ENCODE results near the gene SH2D3C. TPM values are rescaled to one million over a fixed set of nuclear protein-coding genes. Genes with fewer than 3 reads are reported as not detected.

Gene SH2D3C
- total and polyA plus RNA-seq, 10 of the 15 experiments (the other 5 are each of a cell fraction or from before 2014, with no cell fraction given): 1.2 to 23.5 (median 16.2) TPM

- no peaks in the 10 kb centered on the region for H3K9me3 ChIP-seq (replicated peaks; ENCODE audit: control insufficient read depth, insufficient read depth, low read length)
- ChIA-PET RAD21 (ENCODE audit: unreplicated experiment) (no interaction called here), POLR2A (interaction anchor here (1.5 kb wide), 1 partner anchor 9 kb away, joined by 3 read pairs; no protein-coding TSS in a partner anchor), CTCF (interaction anchor here (1.2 to 1.3 kb wide), 2 partner anchors 9 to 108 kb away, joined by 4 read pairs; no protein-coding TSS in a partner anchor), SMC1A (ENCODE audit: uncharacterized antibody, unreplicated experiment) (interaction anchor here (0.9 to 2.1 kb wide), 3 partner anchors 16 to 107 kb away, joined by 3 to 5 read pairs (median 4); no protein-coding TSS in a partner anchor)
- H2AFZ ChIP-seq (ENCODE audit: control insufficient read depth, low read depth, low read length): no peak overlapping the region
- H3K79me2 ChIP-seq (ENCODE audit: control insufficient read depth, insufficient read depth, low read length): no peaks in the 10 kb centered on the region; the same call in 1 of the 2 replicates
- FAIRE-seq (no peak), ATAC-seq (no peak), DNase-seq (ENCODE audit: low read depth, low spot score) (no peak)
- WGBS (ENCODE audit: insufficient coverage, insufficient replicate concordance, low lambda C conversion rate, missing lambda C conversion rate): 86% methylated on average over 14 of the region's 16 CpGs
- H3K27ac ChIP-seq (ENCODE audit: control insufficient read depth, insufficient read depth): no peak overlapping the region
- no peak overlapping the region for H3K4me2 ChIP-seq (ENCODE audit: control insufficient read depth, insufficient read depth)
- 0 out of 2 replicates have a peak, but pooled peaks cover under 1% of the 10 kb centered on the region for H3K4me1 ChIP-seq (ENCODE audit: control insufficient read depth, insufficient read depth, low read length)
- no peak overlapping the region for H3K9ac ChIP-seq (ENCODE audit: control insufficient read depth, insufficient read depth, low read length)
- H3K4me3 ChIP-seq: no peak overlapping the region
- in situ Hi-C loops (cut with MboI): no loop called here
- intact Hi-C loops (cut with micrococcal nuclease; ENCODE audit: unreplicated experiment): no loop called here
- no TSS peak for BruUV-seq (replicated peaks)
- peaks cover 5 to 17% of the 10 kb centered on the region in 2 experiments for H3K36me3 ChIP-seq (ENCODE audit: control insufficient read depth in 2 of 2, insufficient read depth in 2 of 2, low read length in 1 of 2)
- H3K27me3 ChIP-seq (replicated peaks in 1 of 2; ENCODE audit: control insufficient read depth in 2 of 2, insufficient read depth in 2 of 2, low read length in 1 of 2): no peaks in the 10 kb centered on the region
- 0 out of 2 replicates have a peak, but pooled peaks cover 2% of the 10 kb centered on the region for H4K20me1 ChIP-seq (ENCODE audit: control insufficient read depth, insufficient read depth)
- TF ChIP-seq TARDBP (IDR thresholded peaks at IDR 0.05; ENCODE audit: borderline replicate concordance) (no peak), IRF3 (IDR thresholded peaks at IDR 0.05) (no peak), RFX5 (IDR thresholded peaks at IDR 0.05; ENCODE audit: low read depth, low read length) (no peak), ETV6 (conservative IDR thresholded peaks at IDR 0.05 in 1 of 2, IDR thresholded peaks at IDR 0.05 in 1 of 2; ENCODE audit: borderline replicate concordance in 1 of 2, low read depth in 1 of 2) (no peak), MEF2A (IDR thresholded peaks at IDR 0.05; ENCODE audit: insufficient read depth, low read depth, low read length) (no peak), NFYB (IDR thresholded peaks at IDR 0.05; ENCODE audit: insufficient read depth, low read depth, low read length) (no peak), ZNF592 (IDR thresholded peaks at IDR 0.05) (no peak), STAT3 (IDR thresholded peaks at IDR 0.05; ENCODE audit: low read depth, low read length) (no peak), BHLHE40 (IDR thresholded peaks at IDR 0.05; ENCODE audit: borderline replicate concordance in 1 of 2, low read depth in 2 of 2, low read length in 1 of 2) (no peak), HSF1 (IDR thresholded peaks at IDR 0.05; ENCODE audit: low read depth, low read length) (no peak), SIX5 (IDR thresholded peaks at IDR 0.05; ENCODE audit: low read depth, low read length, severe bottlenecking) (no peak), SMARCA5 (IDR thresholded peaks at IDR 0.05) (no peak), SUZ12 (IDR thresholded peaks at IDR 0.05; ENCODE audit: unreplicated experiment) (no peak), SMAD5 (IDR thresholded peaks at IDR 0.05; ENCODE audit: low read depth) (no peak)
These were observed 16.3 kb downstream of the SH2D3C start for GRCh38 chr9:127762111-127762676.

Measured in GM12878 (cell line).